ENCODE data around the gene FAM217B. TPM values are rescaled to one million over a fixed set of nuclear protein-coding genes. Genes with fewer than 3 reads are reported as not detected.

The FAM217B gene
- total RNA-seq, 1 experiment from 2014 or later, result 7.2 TPM

- Histone ChIP-seq H3K27me3 (ENCODE audit: low read length) (no peaks in the 10 kb centered on the region), H2AFZ (ENCODE audit: low read length) (peak overlapping the region; percentile 83), H3K36me3 (ENCODE audit: low read depth, low read length) (no peaks in the 10 kb centered on the region), H3K4me2 (ENCODE audit: low read length) (peak overlapping the region; percentile 93), H3K4me3 (ENCODE audit: low read length) (peak overlapping the region; percentile 69), H3K4me1 (ENCODE audit: insufficient read depth, low read length) (peaks cover 22% of the 10 kb centered on the region), H3K79me2 (ENCODE audit: low read length) (peaks cover 30% of the 10 kb centered on the region), H3K9me2 (replicated peaks; ENCODE audit: low read length) (no peaks in the 10 kb centered on the region), H3K9ac (ENCODE audit: low read length) (peak overlapping the region; percentile 21; the same call in 1 of the 2 replicates), H4K20me1 (ENCODE audit: low read length) (peaks cover 6% of the 10 kb centered on the region; the same call in 1 of the 2 replicates), H3K27ac (ENCODE audit: low read length) (no peak overlapping the region), H3K9me3 (ENCODE audit: low read length) (no peaks in the 10 kb centered on the region), H3F3A (ENCODE audit: low read length, unreplicated experiment) (no peaks in the 10 kb centered on the region)
- intact Hi-C loops (cut with micrococcal nuclease), result no loop called here
- BruUV-seq (replicated peaks), result no TSS peak
- ChIA-PET CTCF (interaction anchor here (0.5 to 1.7 kb wide), 11 partner anchors 8 to 150 kb away, joined by 3 to 10 read pairs (median 4); no protein-coding TSS in a partner anchor), POLR2A (ENCODE audit: unreplicated experiment) (no interaction called here)
- DNase-seq (peak; percentile 78), ATAC-seq (peak; percentile 89)
- peak; percentile 93 for TF ChIP-seq CTCF (conservative IDR thresholded peaks at IDR 0.05; ENCODE audit: low read depth, low read length)
- TF ChIP-seq EZH2phosphoT487 (IDR thresholded peaks at IDR 0.05; ENCODE audit: borderline replicate concordance, low read length), result no peak
Observed at GRCh38 chr20:59933849-59934585, 6.2 kb upstream of the FAM217B start.

- Histone ChIP-seq H3K9me3 (ENCODE audit: low read length) (no peaks in the 10 kb centered on the region), H3K27ac (ENCODE audit: low read length) (no peak overlapping the region), H3F3A (ENCODE audit: low read length, unreplicated experiment) (no peaks in the 10 kb centered on the region), H3K79me2 (ENCODE audit: low read length) (peaks cover 34% of the 10 kb centered on the region), H3K4me1 (ENCODE audit: insufficient read depth, low read length) (peaks cover 26% of the 10 kb centered on the region), H3K9me2 (replicated peaks; ENCODE audit: low read length) (no peaks in the 10 kb centered on the region), H3K4me2 (ENCODE audit: low read length) (no peak overlapping the region), H2AFZ (ENCODE audit: low read length) (no peak overlapping the region), H3K4me3 (ENCODE audit: low read length) (no peak overlapping the region), H3K9ac (ENCODE audit: low read length) (no peak overlapping the region), H3K36me3 (ENCODE audit: low read depth, low read length) (no peaks in the 10 kb centered on the region), H4K20me1 (ENCODE audit: low read length) (peaks cover 6% of the 10 kb centered on the region; the same call in 1 of the 2 replicates), H3K27me3 (ENCODE audit: low read length) (no peaks in the 10 kb centered on the region)
- ATAC-seq (no peak), DNase-seq (no peak)
- no TSS peak for BruUV-seq (replicated peaks)
- TF ChIP-seq EZH2 (IDR thresholded peaks at IDR 0.05; ENCODE audit: low read length, unreplicated experiment) (no peak), CTCF (conservative IDR thresholded peaks at IDR 0.05; ENCODE audit: low read depth, low read length) (no peak), EZH2phosphoT487 (IDR thresholded peaks at IDR 0.05; ENCODE audit: borderline replicate concordance, low read length) (no peak)
- CTCF ChIA-PET, result no interaction called here
- intact Hi-C loops (cut with micrococcal nuclease), result no loop called here
- POLR2A ChIA-PET (ENCODE audit: unreplicated experiment), result no interaction called here
Observed at GRCh38 chr20:59935457-59936185, 4.6 kb upstream of the FAM217B start.

Data from PC-3 (cell line).